T-helper 17 cell (primary cell): ENCODE results near the gene CROCC2. TPM values are rescaled to one million over a fixed set of nuclear protein-coding genes. Genes with fewer than 3 reads are reported as not detected.

ENCODE experiments used
- ATAC-seq: fragments of 150-1000 bp; cut with Tn5 transposase; 2 replicates; pipeline ENCODE4 v1.10.0; 2021; ENCODE audit warnings: mild to moderate bottlenecking, moderate library complexity
- DNase-seq, 3 donors: peaks; one replicate each; pipeline versions ENCODE4 v3.0.0 to v3.0.0-alpha.2; 2020 to 2021
- H3K9me3 ChIP-seq: one replicate; pipeline ENCODE4 v1.7.0; 2013; ENCODE audit warnings: low read length, mild to moderate bottlenecking; ENCODE audit not compliant: control insufficient read depth, poor library complexity, severe bottlenecking
- H3K27ac Mint-ChIP-seq: one replicate; pipeline ENCODE4 v1.8.0; 2022; ENCODE audit warnings: mild to moderate bottlenecking, moderate library complexity, mixed read lengths
- H3K27me3 Mint-ChIP-seq: one replicate; pipeline ENCODE4 v1.8.0; 2022; ENCODE audit warnings: mixed read lengths
- H3K36me3 Mint-ChIP-seq: one replicate; pipeline ENCODE4 v1.8.0; 2022; ENCODE audit warnings: low read depth, mixed read lengths
- H3K4me1 Mint-ChIP-seq: one replicate; pipeline ENCODE4 v1.8.0; 2022; ENCODE audit warnings: mild to moderate bottlenecking, mixed read lengths
- H3K4me3 Mint-ChIP-seq: one replicate; pipeline ENCODE4 v1.8.0; 2022; ENCODE audit warnings: mild to moderate bottlenecking, moderate library complexity, mixed read lengths
- total RNA-seq, 4 donors: library from RNA in 2 of 4; stranded (reverse) in 2 of 4; gene quantifications; one replicate each; pipeline ENCODE4 v1.2.3 and lab custom pipeline; 2022 to 2026

CROCC2 gene
- total RNA-seq, 2 donors from 2014 or later = not detected

DNA sequence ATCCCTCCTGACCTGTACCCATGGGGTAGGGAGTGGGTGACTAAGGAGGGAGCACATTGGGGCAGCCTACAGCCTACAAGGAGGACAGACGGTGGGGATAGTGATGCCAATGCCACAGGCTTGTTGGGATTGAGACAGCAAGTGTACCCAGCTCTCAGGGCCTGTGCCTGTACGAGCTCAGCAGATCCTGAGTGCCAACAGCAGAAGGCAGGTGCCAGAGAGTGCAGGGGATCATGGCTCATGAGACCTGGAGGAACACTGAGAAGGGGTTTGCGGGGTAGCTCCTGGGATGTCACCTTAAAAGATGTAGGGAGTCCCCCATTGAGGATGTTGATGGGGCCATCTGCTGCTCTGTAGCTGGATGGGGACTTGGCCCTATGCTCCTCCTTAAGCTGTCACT is 82.0 kb downstream of the CROCC2 start:
- peaks cover 12% of the 10 kb centered on the region for H3K27me3 Mint-ChIP-seq
- peak in 1 of 3 donors; percentile 1 for DNase-seq

DNA sequence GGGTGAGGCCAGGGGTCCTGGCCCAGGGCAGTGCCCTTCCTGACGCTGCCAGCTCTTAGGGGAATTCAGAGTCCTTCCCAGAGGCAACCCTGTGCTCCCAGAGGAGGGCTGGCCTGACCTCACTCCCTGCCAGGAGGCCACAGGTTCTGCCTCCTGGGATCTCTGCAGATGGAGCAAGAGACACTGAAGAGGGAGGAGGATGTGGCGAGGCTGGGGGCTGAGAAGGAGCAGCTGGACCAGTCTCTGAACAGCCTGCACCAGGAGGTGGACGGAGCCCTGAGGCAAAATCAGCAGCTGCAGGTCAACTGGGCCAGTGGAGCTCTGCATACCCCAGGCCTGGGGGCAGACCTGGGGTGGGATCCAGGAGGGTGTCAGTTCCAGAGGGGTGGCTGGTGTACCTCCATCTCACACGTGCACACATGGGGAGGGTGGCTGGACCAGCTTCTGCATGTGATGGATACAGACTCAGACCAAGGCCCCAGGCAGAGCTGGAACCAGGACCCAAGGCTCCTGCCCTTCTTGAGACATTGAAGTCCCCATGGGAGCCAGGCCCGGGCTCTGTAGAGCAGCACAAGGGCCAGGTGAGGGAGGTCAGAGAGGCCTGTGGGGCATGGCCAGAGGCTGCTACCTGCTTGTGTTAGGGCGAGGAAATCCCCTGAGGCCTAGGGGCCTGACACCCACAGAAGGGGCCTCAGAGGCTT is 82.6 kb downstream of the CROCC2 start:
- peaks cover 5% of the 10 kb centered on the region for H3K4me1 Mint-ChIP-seq
- peaks cover 12% of the 10 kb centered on the region for H3K27me3 Mint-ChIP-seq
- no peak overlapping the region for H3K4me3 Mint-ChIP-seq
- ATAC-seq (no peak), DNase-seq (peak in 2 of 3 donors; percentile 5 to 8)
- H3K9me3 ChIP-seq = no peaks in the 10 kb centered on the region
- H3K27ac Mint-ChIP-seq = no peak overlapping the region
- no peaks in the 10 kb centered on the region for H3K36me3 Mint-ChIP-seq

More for the DNA sequence above, 82.0 kb downstream of the CROCC2 start:
- no peak overlapping the region for H3K27ac Mint-ChIP-seq
- no peaks in the 10 kb centered on the region for H3K36me3 Mint-ChIP-seq
- H3K9me3 ChIP-seq = no peaks in the 10 kb centered on the region
- H3K4me1 Mint-ChIP-seq = peaks cover 5% of the 10 kb centered on the region
- ATAC-seq = no peak
- H3K4me3 Mint-ChIP-seq = no peak overlapping the region

DNA sequence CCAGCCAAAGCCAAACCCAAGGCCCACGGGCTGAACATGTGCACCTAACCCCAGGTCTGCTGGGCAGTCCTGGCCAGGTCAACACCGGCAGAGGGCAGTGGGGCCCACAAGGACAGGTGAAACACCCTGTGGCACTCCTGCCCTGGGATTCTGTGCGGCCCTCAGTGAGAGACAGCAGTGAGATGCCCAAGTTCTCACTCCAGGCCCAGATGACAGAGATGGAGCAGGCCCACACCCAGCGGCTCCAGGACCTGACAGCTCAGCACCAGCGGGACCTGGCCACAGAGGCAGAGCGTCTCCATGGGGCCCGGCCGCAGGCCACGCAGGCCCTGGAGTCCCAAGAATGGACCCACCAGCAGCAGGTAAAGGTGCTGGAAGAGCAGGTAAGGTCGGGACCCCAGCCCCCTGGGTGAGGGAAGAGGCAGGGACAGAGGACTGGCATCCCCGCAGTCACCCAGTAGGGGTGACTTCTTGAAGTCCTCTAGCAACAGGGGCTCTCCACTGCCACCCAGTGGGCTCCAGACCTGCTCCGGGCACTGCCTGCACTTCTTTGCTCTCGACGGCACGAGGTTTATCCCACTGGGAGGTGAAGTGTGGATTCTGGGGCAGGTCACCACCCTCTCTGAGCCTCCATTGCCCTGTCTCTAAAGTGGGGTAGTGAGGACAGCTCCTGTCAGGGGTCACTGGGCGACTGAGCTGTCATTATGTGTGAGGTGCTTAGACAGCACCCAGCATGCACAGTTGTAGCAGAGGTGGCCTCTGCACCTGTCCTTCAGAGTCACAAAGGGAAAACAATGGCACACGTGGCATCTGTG is 83.5 kb downstream of the CROCC2 start:
- H3K9me3 ChIP-seq = no peaks in the 10 kb centered on the region
- no peak for ATAC-seq
- peak in 2 of 3 donors; percentile 4 to 5 for DNase-seq
- Mint-ChIP-seq H3K4me3 (no peak overlapping the region), H3K27me3 (peaks cover 12% of the 10 kb centered on the region), H3K27ac (peak overlapping the region; percentile 39), H3K36me3 (no peaks in the 10 kb centered on the region), H3K4me1 (peaks cover 5% of the 10 kb centered on the region)

DNA sequence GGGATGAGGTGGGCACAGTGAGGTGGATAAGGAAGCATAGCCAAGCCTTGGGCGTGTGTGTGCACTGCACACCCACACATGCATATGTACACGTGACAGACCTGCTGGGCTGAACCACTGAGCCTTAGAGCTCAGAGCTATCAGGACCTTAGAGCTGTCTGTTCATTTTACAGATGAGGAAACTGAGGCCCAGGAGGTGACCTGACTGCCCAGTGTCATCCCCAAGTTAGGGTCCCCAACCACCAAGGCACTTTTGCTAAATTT is 84.1 kb downstream of the CROCC2 start:
- H3K9me3 ChIP-seq = no peaks in the 10 kb centered on the region
- no peak for ATAC-seq
- Mint-ChIP-seq H3K27me3 (peaks cover 12% of the 10 kb centered on the region), H3K4me3 (no peak overlapping the region), H3K27ac (peak overlapping the region; percentile 39), H3K4me1 (peaks cover 5% of the 10 kb centered on the region), H3K36me3 (no peaks in the 10 kb centered on the region)
- no peak for DNase-seq

DNA sequence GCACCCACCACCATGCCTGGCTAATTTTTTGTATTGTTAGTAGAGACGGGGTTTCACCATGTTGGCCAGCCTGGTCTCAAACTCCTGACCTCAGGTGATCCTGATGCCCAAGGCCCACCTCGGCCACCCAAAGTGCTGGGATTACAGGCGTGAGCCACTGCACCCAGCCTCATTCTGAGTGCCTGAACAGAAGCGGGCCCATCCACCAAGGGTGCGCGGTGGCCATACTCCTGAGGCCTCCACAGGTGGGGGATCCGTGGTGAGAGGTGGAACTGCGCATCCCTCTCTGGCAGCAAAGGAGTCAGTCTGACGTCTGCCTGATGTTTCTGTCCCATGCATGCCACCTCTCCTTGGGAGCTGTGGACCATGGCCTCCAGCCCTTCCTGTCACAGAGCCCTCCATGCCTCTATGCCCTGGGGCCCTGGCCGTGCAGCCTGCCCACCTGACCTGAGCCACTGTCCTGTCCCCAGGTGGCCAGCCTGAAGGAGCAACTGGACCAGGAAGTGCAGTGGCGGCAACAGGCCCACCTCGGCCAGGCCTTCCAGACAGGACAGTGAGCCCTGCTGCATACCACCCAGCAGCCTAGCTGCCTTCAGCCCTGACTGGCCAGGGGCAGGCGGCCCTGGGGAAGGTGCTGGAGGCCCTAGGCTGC is 84.7 kb downstream of the CROCC2 start:
- Mint-ChIP-seq H3K4me3 (no peak overlapping the region), H3K4me1 (peaks cover 5% of the 10 kb centered on the region), H3K27ac (peak overlapping the region; percentile 39), H3K27me3 (peaks cover 9% of the 10 kb centered on the region), H3K36me3 (no peaks in the 10 kb centered on the region)
- DNase-seq (no peak), ATAC-seq (no peak)
- no peaks in the 10 kb centered on the region for H3K9me3 ChIP-seq

DNA sequence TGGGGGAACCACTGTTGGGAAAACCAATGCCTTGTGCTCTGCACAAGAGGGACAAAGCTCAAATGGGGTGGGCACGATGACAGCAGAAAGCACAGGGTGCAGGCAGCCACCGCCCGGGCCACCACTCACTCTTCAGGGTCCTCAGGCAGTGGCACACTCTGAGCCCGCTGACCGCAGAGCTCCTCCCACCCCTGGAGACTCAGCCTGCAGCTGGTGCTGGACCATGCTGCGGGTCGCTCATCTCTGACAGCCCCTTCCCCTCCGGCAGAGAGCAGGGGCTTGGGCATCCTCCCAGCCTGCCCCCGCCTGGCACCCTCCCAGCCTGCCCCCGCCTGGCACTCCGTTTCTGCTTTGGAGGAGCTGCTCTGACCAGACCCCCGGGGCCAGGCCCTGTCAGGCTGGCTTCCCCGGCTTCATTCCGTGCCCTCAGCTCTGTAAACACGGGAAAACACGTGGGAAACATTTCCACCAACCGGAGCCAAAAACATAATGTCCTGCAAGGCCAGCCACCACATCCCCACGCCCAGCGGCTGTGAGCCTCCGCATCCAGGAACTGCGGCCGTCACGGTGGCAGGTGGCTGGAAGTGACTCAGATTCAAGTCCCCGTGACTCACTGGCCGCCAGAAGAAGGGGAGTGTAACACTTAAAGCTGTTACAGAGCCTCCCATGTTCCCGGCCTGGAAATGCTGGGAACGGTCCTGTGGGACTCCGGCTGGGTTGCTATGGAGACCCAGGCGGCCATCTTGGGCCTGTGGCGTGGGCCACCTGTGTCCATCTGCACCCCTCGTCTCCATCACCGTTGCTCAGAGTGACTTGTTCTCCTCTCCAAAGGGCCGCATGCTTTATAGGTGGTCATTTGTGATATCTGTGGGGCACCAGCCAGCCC is 85.5 kb downstream of the CROCC2 start:
- Mint-ChIP-seq H3K36me3 (no peaks in the 10 kb centered on the region), H3K4me3 (no peak overlapping the region), H3K27me3 (peaks cover 9% of the 10 kb centered on the region), H3K27ac (no peak overlapping the region), H3K4me1 (peaks cover 5% of the 10 kb centered on the region)
- DNase-seq (no peak), ATAC-seq (no peak)
- no peaks in the 10 kb centered on the region for H3K9me3 ChIP-seq

DNA sequence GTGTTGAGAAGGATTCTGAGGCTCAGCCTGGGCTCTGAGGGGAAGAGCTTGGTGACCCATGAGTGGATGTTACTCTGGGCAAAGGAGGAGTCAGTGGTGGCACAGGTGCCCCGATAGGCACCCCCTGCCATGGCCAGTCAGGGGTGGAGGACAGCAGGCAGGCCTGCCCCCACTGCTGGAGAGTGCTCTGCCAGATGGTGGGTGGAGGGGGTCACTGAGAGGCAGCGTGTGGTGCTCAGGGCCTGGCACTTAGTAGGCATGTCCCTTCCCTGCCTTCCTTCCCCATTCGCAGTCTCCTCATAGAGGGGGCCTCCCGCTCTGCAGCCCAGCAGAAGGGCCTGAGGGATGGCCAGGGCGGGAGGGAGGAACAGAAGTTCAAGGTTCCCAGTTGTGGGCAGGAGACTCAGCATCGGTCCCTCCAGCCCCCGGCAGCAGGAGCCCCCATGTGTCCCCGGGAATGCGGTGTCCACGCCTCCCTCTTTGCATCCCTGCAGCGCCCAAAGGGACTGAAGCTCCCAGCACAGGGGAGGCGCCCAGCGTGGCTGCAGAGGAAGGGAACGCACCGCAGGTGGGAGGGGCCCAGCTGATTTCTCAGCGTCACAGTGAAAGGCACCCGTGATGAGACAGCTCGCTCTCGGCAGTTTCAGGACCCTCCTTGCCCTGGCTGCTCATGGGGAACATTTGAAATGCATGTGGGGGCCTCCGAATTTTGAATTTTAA is 86.6 kb downstream of the CROCC2 start:
- no peak overlapping the region for H3K4me3 Mint-ChIP-seq
- H3K36me3 Mint-ChIP-seq = no peaks in the 10 kb centered on the region
- peaks cover 20% of the 10 kb centered on the region for H3K27me3 Mint-ChIP-seq
- H3K9me3 ChIP-seq = no peaks in the 10 kb centered on the region
- peak in 1 of 3 donors; percentile 10 for DNase-seq
- peaks cover 9% of the 10 kb centered on the region for H3K4me1 Mint-ChIP-seq
- no peak overlapping the region for H3K27ac Mint-ChIP-seq
- no peak for ATAC-seq

DNA sequence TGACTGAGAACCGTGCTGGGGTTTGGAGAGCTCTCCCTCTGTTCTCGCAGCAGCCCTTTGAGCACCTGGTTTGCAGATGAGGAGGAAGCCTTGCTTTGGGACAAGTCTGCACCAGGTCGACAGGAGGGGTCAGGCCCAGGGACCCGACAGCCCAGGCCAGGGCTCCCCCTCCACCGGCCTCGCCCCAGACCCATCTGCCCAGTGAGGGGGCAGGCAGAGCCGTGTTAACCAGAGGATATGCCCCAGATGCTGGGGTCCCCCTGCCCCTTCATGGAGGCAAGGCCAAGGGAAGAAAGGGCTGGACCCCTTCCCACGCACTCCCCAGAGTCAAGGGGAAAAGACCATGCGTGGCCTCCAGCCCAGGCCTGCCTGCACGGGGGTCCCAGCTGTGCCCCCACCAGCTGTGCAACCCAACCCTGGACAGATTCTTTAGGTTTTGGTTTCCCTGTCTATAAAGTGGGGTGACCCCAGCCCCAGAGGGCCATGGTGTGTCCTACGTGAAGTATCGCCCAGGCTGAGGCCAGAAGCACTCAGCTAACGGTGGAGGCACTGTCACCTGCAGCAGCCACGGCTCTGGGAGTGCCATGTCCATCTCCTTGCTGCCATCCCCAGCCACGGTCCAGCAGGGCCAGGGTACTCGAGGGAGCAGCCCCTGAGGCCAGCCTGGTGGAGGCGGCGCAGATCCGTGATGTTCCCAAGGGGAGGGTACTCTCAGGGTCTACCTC is 87.5 kb downstream of the CROCC2 start:
- no peak overlapping the region for H3K4me3 Mint-ChIP-seq
- peaks cover 9% of the 10 kb centered on the region for H3K4me1 Mint-ChIP-seq
- no peaks in the 10 kb centered on the region for H3K9me3 ChIP-seq
- ATAC-seq (no peak), DNase-seq (no peak)
- no peaks in the 10 kb centered on the region for H3K36me3 Mint-ChIP-seq
- H3K27me3 Mint-ChIP-seq = peaks cover 20% of the 10 kb centered on the region
- no peak overlapping the region for H3K27ac Mint-ChIP-seq

DNA sequence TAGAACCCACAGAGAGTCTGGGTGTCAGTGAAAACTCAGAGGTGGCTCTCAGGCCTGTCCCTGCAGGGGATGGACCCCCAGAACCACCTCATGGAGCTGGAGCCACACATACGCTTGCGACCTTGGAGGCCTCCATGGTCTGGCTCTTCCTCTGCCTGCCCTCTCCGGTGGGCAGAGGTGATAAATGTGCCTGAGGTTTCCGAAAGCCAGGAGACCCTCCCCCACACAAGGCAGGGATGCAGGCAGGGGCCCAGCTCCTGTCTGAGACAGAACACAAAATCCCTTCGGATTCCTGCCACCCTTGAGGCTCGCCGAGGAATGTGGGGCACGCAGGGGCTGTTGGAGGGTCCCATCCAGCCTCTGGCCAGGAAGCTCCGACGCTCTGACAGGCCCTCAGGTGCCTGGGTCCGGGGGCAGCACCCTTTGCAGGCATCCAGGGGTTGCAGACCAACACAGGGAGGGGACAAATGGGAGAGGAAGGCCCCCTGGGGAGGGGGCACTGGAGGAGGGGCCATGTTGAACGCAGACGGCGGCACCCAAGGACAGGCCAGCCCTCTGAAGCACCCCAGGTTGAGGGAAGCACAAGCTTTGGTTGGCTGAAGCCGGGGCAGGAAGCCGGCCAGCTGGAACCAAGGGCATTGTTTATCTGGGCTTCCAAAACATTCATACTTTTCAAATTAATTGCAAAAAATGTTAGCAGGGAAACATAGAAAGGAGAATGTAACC is 88.2 kb downstream of the CROCC2 start:
- H3K4me3 Mint-ChIP-seq = no peak overlapping the region
- DNase-seq = no peak

DNA sequence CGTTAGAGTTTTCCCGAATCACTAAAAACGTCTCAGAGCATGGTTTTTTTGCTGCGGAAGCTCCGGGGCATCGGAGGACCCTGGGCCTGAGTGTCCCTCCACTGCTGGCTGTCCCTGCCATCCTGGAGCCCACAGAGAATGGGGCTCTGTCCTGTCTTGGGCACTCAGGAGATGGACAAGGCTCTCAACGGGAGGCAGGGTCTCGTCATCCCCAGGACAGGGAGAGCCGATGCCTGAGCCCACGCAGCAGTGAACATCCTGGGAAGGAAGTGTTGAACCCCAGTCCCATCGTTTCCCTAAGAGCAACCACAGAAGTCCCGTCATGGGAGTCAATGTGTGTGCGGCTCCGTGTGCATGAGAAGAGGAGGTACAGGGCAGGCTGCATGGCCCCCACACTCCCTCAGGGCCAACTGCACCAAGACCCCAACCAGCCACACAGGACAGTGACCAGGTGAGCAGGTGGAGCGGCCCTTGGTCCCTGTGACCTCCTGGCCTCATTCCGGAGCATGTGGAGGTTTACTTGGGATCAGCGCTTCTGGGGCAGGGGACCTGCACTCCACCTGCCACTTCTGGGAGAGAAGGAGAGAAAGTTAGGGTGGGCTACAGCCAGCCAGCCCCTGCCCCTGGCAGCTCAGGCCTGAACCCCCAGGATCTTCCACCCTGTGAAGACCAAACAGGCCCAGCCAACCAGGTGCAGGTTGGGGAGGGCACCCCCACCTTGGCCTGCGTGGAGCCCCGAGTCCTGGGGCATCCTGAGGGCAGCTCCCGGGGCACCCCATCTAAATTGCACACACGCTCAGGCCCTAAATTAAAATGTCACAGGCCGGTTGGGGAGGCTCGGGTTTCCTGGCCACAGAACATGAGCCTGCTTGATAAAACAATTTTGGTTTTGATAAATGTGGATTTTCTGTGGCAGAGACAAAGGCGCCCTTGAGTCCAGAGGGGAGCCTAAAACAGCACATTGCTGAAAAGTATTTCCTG is 89.2 kb downstream of the CROCC2 start:
- peaks cover 3% of the 10 kb centered on the region for H3K36me3 Mint-ChIP-seq
- peaks cover 14% of the 10 kb centered on the region for H3K4me1 Mint-ChIP-seq
- H3K9me3 ChIP-seq = no peaks in the 10 kb centered on the region
- peaks cover 29% of the 10 kb centered on the region for H3K27me3 Mint-ChIP-seq
- no peak for DNase-seq
- no peak for ATAC-seq
- H3K4me3 Mint-ChIP-seq = no peak overlapping the region
- no peak overlapping the region for H3K27ac Mint-ChIP-seq

More for the DNA sequence above, 88.2 kb downstream of the CROCC2 start:
- H3K4me1 Mint-ChIP-seq = peaks cover 9% of the 10 kb centered on the region
- H3K9me3 ChIP-seq = no peaks in the 10 kb centered on the region
- H3K27me3 Mint-ChIP-seq = peaks cover 20% of the 10 kb centered on the region
- H3K27ac Mint-ChIP-seq = no peak overlapping the region
- no peak for ATAC-seq
- H3K36me3 Mint-ChIP-seq = no peaks in the 10 kb centered on the region
